Chondrocyte (in vitro differentiated cells): ENCODE measurements around the gene ELP1. TPM values are rescaled to one million over a fixed set of nuclear protein-coding genes. Genes with fewer than 3 reads are reported as not detected.

ENCODE experiments used
- DNase-seq: peaks from one replicate; pipeline ENCODE4 v3.0.0; 2021; ENCODE audit warnings: mixed read lengths, low spot score
- H3K27ac Mint-ChIP-seq: one replicate; pipeline ENCODE4 v1.8.0; 2021; ENCODE audit warnings: mild to moderate bottlenecking, moderate library complexity, mixed read lengths; ENCODE audit not compliant: unreplicated experiment
- H3K27me3 Mint-ChIP-seq: 2 replicates; pipeline ENCODE4 v1.8.0; 2021; ENCODE audit warnings: low read depth, mixed read lengths
- H3K36me3 Mint-ChIP-seq: 2 replicates; pipeline ENCODE4 v1.8.0; 2021; ENCODE audit warnings: low read depth, mixed read lengths
- H3K4me1 Mint-ChIP-seq: 2 replicates; pipeline ENCODE4 v1.8.0; 2021; ENCODE audit warnings: low read depth, mild to moderate bottlenecking, mixed read lengths
- H3K4me3 Mint-ChIP-seq: one replicate; pipeline ENCODE4 v1.8.0; 2021; ENCODE audit warnings: mild to moderate bottlenecking, moderate library complexity, mixed read lengths; ENCODE audit not compliant: unreplicated experiment
- H3K9me3 Mint-ChIP-seq: 2 replicates; pipeline ENCODE4 v1.8.0; 2021; ENCODE audit warnings: low read depth, mixed read lengths
- total RNA-seq: library from RNA; stranded (reverse); gene quantifications from 3 replicates; pipeline ENCODE4 v1.2.1, GENCODE V29; 2021
- TF ChIP-seq, protein P1 (sequence below): fragments of 200-600 bp; sonication (generic); IDR thresholded peaks from 2 replicates; pipeline ENCODE4 v1.5.0; 2021; ENCODE audit warnings: antibody characterized with exemption, mild to moderate bottlenecking, moderate library complexity

The ELP1 gene
- total RNA-seq, 1 donor from 2014 or later = 24.4 TPM

DNA sequence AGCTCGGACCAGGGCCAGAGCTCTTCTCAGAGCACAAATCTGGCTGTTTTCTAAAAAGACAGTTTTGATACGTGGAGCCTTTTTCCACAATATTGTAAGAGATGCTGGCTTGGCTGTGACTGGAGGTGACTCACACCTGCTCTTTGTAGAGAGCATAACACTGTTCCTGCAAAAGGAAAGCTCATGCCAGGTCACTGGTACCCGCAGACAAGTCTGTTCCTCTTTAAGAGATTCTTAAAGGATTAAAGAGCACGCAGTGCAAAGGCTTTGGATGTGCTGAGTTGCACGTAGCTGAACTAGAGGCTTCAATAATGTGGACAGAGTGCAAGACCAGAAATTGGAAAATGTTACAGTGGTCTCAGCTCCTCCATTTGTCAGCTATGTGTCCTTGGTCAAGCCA lies 97.1 kb downstream of the ELP1 start:
- no peak for DNase-seq
- Mint-ChIP-seq H3K27me3 (no peaks in the 10 kb centered on the region), H3K9me3 (no peaks in the 10 kb centered on the region), H3K27ac (no peak overlapping the region), H3K36me3 (no peaks in the 10 kb centered on the region), H3K4me1 (peaks cover 7% of the 10 kb centered on the region), H3K4me3 (no peak overlapping the region)
- TF ChIP-seq, protein P1, sequence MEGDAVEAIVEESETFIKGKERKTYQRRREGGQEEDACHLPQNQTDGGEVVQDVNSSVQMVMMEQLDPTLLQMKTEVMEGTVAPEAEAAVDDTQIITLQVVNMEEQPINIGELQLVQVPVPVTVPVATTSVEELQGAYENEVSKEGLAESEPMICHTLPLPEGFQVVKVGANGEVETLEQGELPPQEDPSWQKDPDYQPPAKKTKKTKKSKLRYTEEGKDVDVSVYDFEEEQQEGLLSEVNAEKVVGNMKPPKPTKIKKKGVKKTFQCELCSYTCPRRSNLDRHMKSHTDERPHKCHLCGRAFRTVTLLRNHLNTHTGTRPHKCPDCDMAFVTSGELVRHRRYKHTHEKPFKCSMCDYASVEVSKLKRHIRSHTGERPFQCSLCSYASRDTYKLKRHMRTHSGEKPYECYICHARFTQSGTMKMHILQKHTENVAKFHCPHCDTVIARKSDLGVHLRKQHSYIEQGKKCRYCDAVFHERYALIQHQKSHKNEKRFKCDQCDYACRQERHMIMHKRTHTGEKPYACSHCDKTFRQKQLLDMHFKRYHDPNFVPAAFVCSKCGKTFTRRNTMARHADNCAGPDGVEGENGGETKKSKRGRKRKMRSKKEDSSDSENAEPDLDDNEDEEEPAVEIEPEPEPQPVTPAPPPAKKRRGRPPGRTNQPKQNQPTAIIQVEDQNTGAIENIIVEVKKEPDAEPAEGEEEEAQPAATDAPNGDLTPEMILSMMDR = no peak

DNA sequence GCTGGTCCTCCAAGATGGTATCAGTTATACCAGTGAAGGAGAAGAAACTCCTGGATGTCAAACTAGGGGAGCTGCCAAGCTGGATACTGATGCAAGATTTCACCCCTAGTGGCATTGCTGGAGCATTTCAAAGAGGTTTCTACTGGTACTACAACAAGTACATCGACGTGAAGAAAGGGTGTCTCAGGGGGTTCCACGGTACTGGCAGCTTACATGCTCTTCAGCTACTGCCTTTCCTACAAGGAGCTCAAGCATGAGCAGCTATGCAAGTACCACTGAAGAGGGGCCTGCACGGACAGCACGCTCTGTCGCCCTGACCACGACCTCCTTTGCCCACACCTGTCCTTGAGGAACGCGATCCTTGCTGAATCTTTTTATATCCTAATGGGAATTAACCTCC lies 97.6 kb downstream of the ELP1 start:
- no peaks in the 10 kb centered on the region for H3K36me3 Mint-ChIP-seq
- no peaks in the 10 kb centered on the region for H3K9me3 Mint-ChIP-seq
- no peak overlapping the region for H3K27ac Mint-ChIP-seq
- no peaks in the 10 kb centered on the region for H3K27me3 Mint-ChIP-seq
- no peak for DNase-seq
- H3K4me1 Mint-ChIP-seq = peaks cover 11% of the 10 kb centered on the region
- TF ChIP-seq, protein P1 = no peak
- no peak overlapping the region for H3K4me3 Mint-ChIP-seq

DNA sequence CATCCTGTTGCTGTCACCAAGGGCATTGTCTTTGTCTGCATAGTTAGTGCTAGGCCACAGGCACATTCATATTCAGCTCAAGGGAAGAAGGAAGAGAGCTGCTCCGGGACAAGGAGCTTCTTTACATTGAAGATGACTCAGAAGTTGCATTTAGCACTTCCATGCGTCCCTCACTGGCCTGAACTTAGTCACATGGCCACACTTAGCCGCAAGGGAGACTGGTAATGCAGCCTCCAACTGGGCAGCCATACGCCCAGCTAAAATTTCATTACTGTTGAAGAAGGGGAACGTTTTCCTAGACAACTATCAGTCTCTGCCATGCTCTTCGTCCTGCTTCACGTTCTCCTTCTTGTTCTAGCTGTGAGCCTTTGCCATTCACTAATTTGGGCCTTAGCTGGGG lies 98.1 kb downstream of the ELP1 start:
- H3K27me3 Mint-ChIP-seq = no peaks in the 10 kb centered on the region
- H3K27ac Mint-ChIP-seq = no peak overlapping the region
- no peaks in the 10 kb centered on the region for H3K36me3 Mint-ChIP-seq
- H3K4me3 Mint-ChIP-seq = no peak overlapping the region
- no peaks in the 10 kb centered on the region for H3K9me3 Mint-ChIP-seq
- peaks cover 13% of the 10 kb centered on the region for H3K4me1 Mint-ChIP-seq
- DNase-seq = no peak
- TF ChIP-seq, protein P1 = no peak

DNA sequence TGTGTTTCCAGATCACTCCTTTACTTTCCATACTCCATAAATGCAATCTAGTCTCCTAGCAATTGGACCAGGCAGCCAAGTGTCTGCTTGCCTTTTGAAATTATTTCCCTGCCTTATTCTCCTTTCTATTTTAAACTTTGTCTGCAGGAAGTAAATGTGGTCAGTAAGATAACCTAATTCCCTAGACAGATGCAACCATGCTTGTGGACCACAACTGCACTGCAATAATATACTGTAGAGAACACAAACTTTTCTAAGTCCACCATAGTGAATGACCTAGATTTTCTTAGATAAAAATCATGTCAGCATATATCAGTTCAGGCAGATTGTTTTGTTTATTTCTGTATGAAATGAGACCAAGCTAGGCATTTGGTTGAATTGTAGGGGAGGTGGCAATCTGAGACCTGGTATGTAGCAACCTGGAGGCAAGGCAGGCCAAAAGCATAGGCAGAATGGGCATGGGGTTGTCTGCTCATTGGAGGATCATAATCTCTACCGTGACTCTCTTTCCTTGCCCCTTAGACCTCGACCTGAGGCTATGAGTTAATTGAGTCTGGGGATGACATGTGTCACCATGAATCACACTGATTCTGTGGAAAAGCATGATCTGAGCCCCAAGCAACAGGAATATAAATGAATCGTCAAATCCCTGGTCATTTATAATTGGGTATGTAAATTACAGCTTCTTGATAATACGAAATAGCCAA lies 98.8 kb downstream of the ELP1 start:
- no peaks in the 10 kb centered on the region for H3K27me3 Mint-ChIP-seq
- no peak for DNase-seq
- no peaks in the 10 kb centered on the region for H3K9me3 Mint-ChIP-seq
- H3K4me1 Mint-ChIP-seq = peaks cover 13% of the 10 kb centered on the region
- H3K4me3 Mint-ChIP-seq = no peak overlapping the region
- H3K36me3 Mint-ChIP-seq = no peaks in the 10 kb centered on the region
- TF ChIP-seq, protein P1 = no peak
- H3K27ac Mint-ChIP-seq = no peak overlapping the region

DNA sequence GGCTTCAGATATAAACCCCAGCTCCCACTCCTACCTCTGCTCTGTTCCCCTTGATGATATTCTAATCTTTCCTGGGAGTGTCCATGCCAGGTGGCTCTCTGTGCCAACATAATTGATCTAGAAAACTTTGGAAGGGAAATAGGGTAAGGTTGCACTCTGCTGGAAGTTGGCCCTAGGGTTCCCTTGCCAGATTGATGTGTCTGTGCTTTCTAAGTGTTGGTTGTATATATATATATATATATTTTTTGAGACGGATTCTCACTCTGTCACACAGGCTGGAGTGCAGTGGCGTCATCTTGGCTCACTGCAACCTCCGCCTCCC lies 101.8 kb downstream of the ELP1 start:
- H3K27me3 Mint-ChIP-seq = peaks cover 11% of the 10 kb centered on the region
- DNase-seq = no peak
- H3K9me3 Mint-ChIP-seq = no peaks in the 10 kb centered on the region
- TF ChIP-seq, protein P1 = no peak
- no peak overlapping the region for H3K27ac Mint-ChIP-seq
- no peak overlapping the region for H3K4me3 Mint-ChIP-seq
- H3K36me3 Mint-ChIP-seq = no peaks in the 10 kb centered on the region
- H3K4me1 Mint-ChIP-seq = peaks cover 13% of the 10 kb centered on the region
